NCI-H82 (cell line): ENCODE data around the gene TEX22.

Experiments
- DNase-seq: peaks from one replicate; lab custom pipeline; 2025; lab: John Stamatoyannopoulos, UW

The TEX22 gene

GRCh38 chr14:105456736-105457617 is 58.6 kb downstream of the TEX22 start:
- DNase-seq = no peak

- no peak for DNase-seq
Observed at GRCh38 chr14:105458010-105458409, 59.7 kb downstream of the TEX22 start.

GRCh38 chr14:105458571-105458970 is 60.2 kb downstream of the TEX22 start:
- no peak for DNase-seq

- no peak for DNase-seq
Observed at GRCh38 chr14:105460116-105460515, 61.8 kb downstream of the TEX22 start.

- DNase-seq = no peak
Observed at GRCh38 chr14:105460616-105461015, 62.3 kb downstream of the TEX22 start.

GRCh38 chr14:105461903-105462302 is 63.6 kb downstream of the TEX22 start:
- DNase-seq = no peak
